GM12801 (cell line): ENCODE results near the gene ADAMTS2.

Experiments
- TF ChIP-seq, protein P1 (sequence below): IDR thresholded peaks from one replicate; pipeline ENCODE4 v1.5.1; 2011; ENCODE audit warnings: control low read depth; ENCODE audit not compliant: insufficient read length; ENCODE audit errors: extremely low read depth

The ADAMTS2 gene

GRCh38 chr5:179325296-179326031 lies 19.8 kb downstream of the ADAMTS2 start:
- TF ChIP-seq, protein P1, sequence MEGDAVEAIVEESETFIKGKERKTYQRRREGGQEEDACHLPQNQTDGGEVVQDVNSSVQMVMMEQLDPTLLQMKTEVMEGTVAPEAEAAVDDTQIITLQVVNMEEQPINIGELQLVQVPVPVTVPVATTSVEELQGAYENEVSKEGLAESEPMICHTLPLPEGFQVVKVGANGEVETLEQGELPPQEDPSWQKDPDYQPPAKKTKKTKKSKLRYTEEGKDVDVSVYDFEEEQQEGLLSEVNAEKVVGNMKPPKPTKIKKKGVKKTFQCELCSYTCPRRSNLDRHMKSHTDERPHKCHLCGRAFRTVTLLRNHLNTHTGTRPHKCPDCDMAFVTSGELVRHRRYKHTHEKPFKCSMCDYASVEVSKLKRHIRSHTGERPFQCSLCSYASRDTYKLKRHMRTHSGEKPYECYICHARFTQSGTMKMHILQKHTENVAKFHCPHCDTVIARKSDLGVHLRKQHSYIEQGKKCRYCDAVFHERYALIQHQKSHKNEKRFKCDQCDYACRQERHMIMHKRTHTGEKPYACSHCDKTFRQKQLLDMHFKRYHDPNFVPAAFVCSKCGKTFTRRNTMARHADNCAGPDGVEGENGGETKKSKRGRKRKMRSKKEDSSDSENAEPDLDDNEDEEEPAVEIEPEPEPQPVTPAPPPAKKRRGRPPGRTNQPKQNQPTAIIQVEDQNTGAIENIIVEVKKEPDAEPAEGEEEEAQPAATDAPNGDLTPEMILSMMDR, result no peak

DNA sequence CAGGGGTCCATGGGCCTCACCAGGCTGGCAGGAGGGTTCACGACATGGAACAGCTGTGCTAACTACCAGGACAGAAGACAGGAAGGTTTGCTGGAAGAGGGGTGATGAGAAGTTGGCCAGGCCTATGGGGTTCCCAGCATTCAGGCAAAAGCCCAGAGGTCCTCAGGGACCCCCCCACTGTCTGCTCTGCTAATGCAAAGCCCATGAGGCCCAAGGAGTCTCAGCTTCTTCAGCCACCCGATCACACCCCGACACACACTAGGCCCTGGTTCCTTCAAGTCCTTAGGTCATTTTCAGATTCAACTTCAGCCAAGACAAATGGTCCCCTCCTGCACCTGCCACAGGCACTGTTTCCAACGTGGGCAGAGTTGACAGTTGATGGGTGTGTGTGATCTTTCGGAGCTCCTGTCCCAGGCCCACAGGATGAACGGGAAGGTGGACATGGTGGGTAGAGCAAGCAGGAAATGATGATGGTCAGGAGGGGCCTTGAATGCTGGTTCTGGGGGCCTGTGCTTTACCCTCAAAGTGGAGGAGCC lies 20.4 kb downstream of the ADAMTS2 start:
- TF ChIP-seq, protein P1, result no peak

GRCh38 chr5:179323026-179323870 lies 22.0 kb downstream of the ADAMTS2 start:
- TF ChIP-seq, protein P1, result no peak

- TF ChIP-seq, protein P1, result no peak
Measured at GRCh38 chr5:179322071-179323025, 22.9 kb downstream of the ADAMTS2 start.

DNA sequence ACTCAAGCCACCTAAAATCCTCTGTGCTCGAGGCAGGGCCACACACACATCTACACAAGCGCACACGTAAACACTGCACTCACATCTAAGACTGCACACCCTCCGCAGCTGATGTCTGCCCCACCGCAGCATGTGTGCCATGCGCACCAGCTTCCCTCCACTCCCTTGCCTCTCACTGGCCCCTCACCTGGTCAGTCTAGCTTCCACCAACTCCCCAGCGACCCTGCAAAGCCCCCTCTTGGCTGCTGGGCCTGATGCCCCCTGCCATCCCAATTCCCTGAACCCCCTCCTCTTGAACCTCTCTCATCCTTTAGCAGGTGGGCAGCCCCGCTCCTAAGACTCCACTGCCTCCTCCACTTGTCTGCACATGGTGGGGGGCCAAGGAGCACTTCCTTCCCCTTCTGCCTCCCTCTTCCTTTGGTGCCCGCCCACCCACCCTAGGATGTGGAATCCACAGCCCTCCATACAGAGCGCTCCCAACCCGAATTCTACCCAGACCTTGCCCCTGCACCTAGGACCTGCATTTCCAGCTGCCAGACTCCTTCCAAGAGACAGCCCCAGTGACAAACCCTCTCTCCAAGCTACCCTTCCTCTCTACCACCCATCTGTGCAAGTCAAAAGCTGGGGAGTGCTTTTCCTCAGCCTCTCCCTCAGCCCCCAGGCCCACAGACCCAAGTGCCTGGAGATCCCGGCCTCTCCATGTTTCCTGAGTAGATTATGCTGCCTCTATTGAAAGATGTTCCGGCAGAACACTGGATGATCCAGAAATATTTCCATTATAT lies 23.9 kb downstream of the ADAMTS2 start:
- TF ChIP-seq, protein P1, result no peak

DNA sequence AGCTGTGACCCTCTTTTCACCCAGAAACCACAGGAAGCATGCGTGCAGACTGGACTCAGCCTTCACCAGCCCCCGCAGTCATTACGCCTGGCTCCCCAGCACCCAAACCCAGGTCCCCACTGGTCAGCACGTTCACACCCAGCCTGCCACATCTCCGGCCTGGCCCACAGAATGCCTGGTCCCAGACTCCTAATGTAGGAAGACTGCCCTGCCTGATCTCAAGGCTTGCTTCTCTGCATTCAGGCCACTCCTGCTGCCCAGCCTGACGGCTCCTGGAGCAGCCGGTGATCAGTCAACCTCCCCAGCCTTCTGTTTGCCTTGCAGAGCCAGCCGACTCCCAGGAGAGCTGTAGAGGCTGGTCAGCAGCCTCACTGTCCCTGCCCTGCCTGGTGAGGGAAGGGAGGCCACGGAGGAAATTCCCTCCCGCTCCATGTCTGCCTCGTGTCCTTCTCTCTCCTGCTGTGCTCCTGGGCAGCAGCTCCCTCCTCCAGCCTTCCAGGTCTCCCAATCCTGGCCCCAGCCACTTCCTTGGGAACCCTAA lies 25.4 kb downstream of the ADAMTS2 start:
- TF ChIP-seq, protein P1, result no peak
